Trophoblast cell (in vitro differentiated cells and primary cell): ENCODE measurements around the gene PLEKHM2.

ENCODE experiments used
- DNase-seq, 2 donors: peaks; one replicate each; pipeline ENCODE4 v3.0.0-alpha.2; 2016
- H2AFZ ChIP-seq: 2 replicates; pipeline ENCODE4 v1.6.1; 2013; ENCODE audit warnings: low read length, moderate library complexity, mild to moderate bottlenecking; ENCODE audit not compliant: insufficient read depth, poor library complexity
- H2AK5ac ChIP-seq: 2 replicates; pipeline ENCODE4 v1.6.1; 2013; ENCODE audit warnings: mild to moderate bottlenecking, low read length
- H2BK120ac ChIP-seq: 2 replicates; pipeline ENCODE4 v1.6.1; 2013; ENCODE audit warnings: low read length, mild to moderate bottlenecking, moderate library complexity; ENCODE audit not compliant: insufficient read depth, poor library complexity
- H2BK12ac ChIP-seq: 2 replicates; pipeline ENCODE4 v1.6.1; 2013; ENCODE audit warnings: mild to moderate bottlenecking, low read length, moderate library complexity
- H2BK5ac ChIP-seq: 2 replicates; pipeline ENCODE4 v1.6.1; 2013; ENCODE audit warnings: low read length, low read depth, moderate library complexity, mild to moderate bottlenecking; ENCODE audit not compliant: poor library complexity
- H3K14ac ChIP-seq: 2 replicates; pipeline ENCODE4 v1.6.1; 2013; ENCODE audit warnings: mild to moderate bottlenecking, low read length
- H3K18ac ChIP-seq: 2 replicates; pipeline ENCODE4 v1.6.1; 2013; ENCODE audit warnings: mild to moderate bottlenecking, low read length
- H3K23ac ChIP-seq: 2 replicates; pipeline ENCODE4 v1.6.1; 2013; ENCODE audit warnings: low read length
- H3K27ac ChIP-seq: 2 replicates; pipeline ENCODE4 v1.5.1; 2013; ENCODE audit warnings: low read depth, mild to moderate bottlenecking, inconsistent platforms, low read length, moderate library complexity
- H3K27me3 ChIP-seq: 2 replicates; pipeline ENCODE4 v1.6.1; 2013; ENCODE audit warnings: inconsistent platforms, mild to moderate bottlenecking, low read length, moderate library complexity; ENCODE audit not compliant: insufficient read depth
- H3K36me3 ChIP-seq, 2 experiments: 1 replicate in 1 of 2; 2 replicates in 1 of 2; pipeline ENCODE4 v1.6.1; 2013; ENCODE audit warnings: low read length in 2 of 2, mild to moderate bottlenecking in 2 of 2, moderate library complexity in 1 of 2; ENCODE audit not compliant: insufficient read depth in 2 of 2, control insufficient read depth in 1 of 2
- H3K4ac ChIP-seq: 2 replicates; pipeline ENCODE4 v1.6.1; 2013; ENCODE audit warnings: low read depth, mild to moderate bottlenecking, low read length, moderate library complexity
- H3K4me1 ChIP-seq, 2 experiments: 1 replicate in 1 of 2; 2 replicates in 1 of 2; pipeline ENCODE4 v1.6.1; 2013; ENCODE audit warnings: low read length in 2 of 2, mild to moderate bottlenecking in 2 of 2, moderate library complexity in 1 of 2; ENCODE audit not compliant: insufficient read depth in 2 of 2, control insufficient read depth in 1 of 2
- H3K4me2 ChIP-seq: 2 replicates; pipeline ENCODE4 v1.6.1; 2013; ENCODE audit warnings: inconsistent platforms, mild to moderate bottlenecking, low read length, moderate library complexity
- H3K4me3 ChIP-seq: 2 replicates; pipeline ENCODE4 v1.5.1; 2013; ENCODE audit warnings: mild to moderate bottlenecking, low read depth, low read length, inconsistent platforms
- H3K79me1 ChIP-seq: one replicate; pipeline ENCODE4 v1.6.1; 2013; ENCODE audit warnings: low read length
- H3K79me2 ChIP-seq: 2 replicates; pipeline ENCODE4 v1.6.1; 2013; ENCODE audit warnings: low read length, mild to moderate bottlenecking; ENCODE audit not compliant: control insufficient read depth, insufficient read depth, poor library complexity
- H3K9ac ChIP-seq: 2 replicates; pipeline ENCODE4 v1.6.1; 2013; ENCODE audit warnings: mild to moderate bottlenecking, low read length
- H3K9me3 ChIP-seq: 2 replicates; pipeline ENCODE4 v1.6.1; 2013; ENCODE audit warnings: low read depth, mild to moderate bottlenecking, control low read depth, inconsistent platforms, low read length; ENCODE audit not compliant: insufficient read depth
- H4K12ac ChIP-seq: 2 replicates; pipeline ENCODE4 v1.6.1; 2013; ENCODE audit warnings: low read depth, mild to moderate bottlenecking, low read length, moderate library complexity
- H4K8ac ChIP-seq: 2 replicates; pipeline ENCODE4 v1.6.1; 2013; ENCODE audit warnings: low read depth, mild to moderate bottlenecking, low read length, moderate library complexity
- H4K91ac ChIP-seq: one replicate; pipeline ENCODE4 v1.6.1; 2013; ENCODE audit warnings: low read depth, mild to moderate bottlenecking, low read length, moderate library complexity
- WGBS: extraction: QIAGEN DNeasy Blood & Tissue Kit; methylation state at CpG from one replicate; pipeline ENCODE4 v1.1.7; 2013; ENCODE audit warnings: missing lambda C conversion rate; ENCODE audit not compliant: insufficient read length, insufficient coverage; ENCODE audit errors: extremely low coverage; 5-methylcytosine and 5-hydroxymethylcytosine counted together

The PLEKHM2 gene

GRCh38 chr1:15730423-15730822 lies 46.3 kb downstream of the PLEKHM2 start:
- no CpG with 5 or more reads among the region's 16 CpGs for WGBS
- no peak overlapping the region for H2AK5ac ChIP-seq
- no peak overlapping the region for H2BK12ac ChIP-seq
- H3K79me2 ChIP-seq = no peaks in the 10 kb centered on the region
- no peak overlapping the region for H2BK120ac ChIP-seq
- no peak overlapping the region for H3K4ac ChIP-seq
- H4K12ac ChIP-seq = no peak overlapping the region
- no peak overlapping the region for H3K9ac ChIP-seq
- H3K9me3 ChIP-seq = no peaks in the 10 kb centered on the region
- H2AFZ ChIP-seq = no peak overlapping the region
- H4K91ac ChIP-seq = no peak overlapping the region
- H3K27me3 ChIP-seq = no peaks in the 10 kb centered on the region
- no peak overlapping the region for H4K8ac ChIP-seq
- no peak overlapping the region for H3K4me3 ChIP-seq
- DNase-seq = no peak
- H3K79me1 ChIP-seq = peaks cover 11% of the 10 kb centered on the region
- H3K27ac ChIP-seq = no peak overlapping the region
- H3K4me1 ChIP-seq = peaks cover 29 to 32% of the 10 kb centered on the region in 2 experiments
- no peak overlapping the region for H3K14ac ChIP-seq
- H3K23ac ChIP-seq = no peak overlapping the region
- no peak overlapping the region for H3K18ac ChIP-seq
- H3K4me2 ChIP-seq = no peak overlapping the region
- no peak overlapping the region for H2BK5ac ChIP-seq
- H3K36me3 ChIP-seq = peaks cover 78 to 79% of the 10 kb centered on the region in 2 experiments

- H3K27me3 ChIP-seq = no peaks in the 10 kb centered on the region
- no peak overlapping the region for H2BK120ac ChIP-seq
- H3K4me3 ChIP-seq = no peak overlapping the region
- H3K27ac ChIP-seq = no peak overlapping the region
- H3K79me1 ChIP-seq = peaks cover 10% of the 10 kb centered on the region
- H4K8ac ChIP-seq = no peak overlapping the region
- no peak overlapping the region for H4K91ac ChIP-seq
- no peak overlapping the region for H4K12ac ChIP-seq
- peaks cover 26 to 28% of the 10 kb centered on the region in 2 experiments for H3K4me1 ChIP-seq
- no peaks in the 10 kb centered on the region for H3K79me2 ChIP-seq
- no peak overlapping the region for H3K23ac ChIP-seq
- no CpG with 5 or more reads among the region's 16 CpGs for WGBS
- H2AK5ac ChIP-seq = no peak overlapping the region
- DNase-seq = no peak
- H3K36me3 ChIP-seq = peaks cover 79% of the 10 kb centered on the region in 2 experiments
- H3K14ac ChIP-seq = no peak overlapping the region
- H2BK5ac ChIP-seq = no peak overlapping the region
- no peak overlapping the region for H2AFZ ChIP-seq
- H3K4me2 ChIP-seq = no peak overlapping the region
- H2BK12ac ChIP-seq = no peak overlapping the region
- no peak overlapping the region for H3K18ac ChIP-seq
- no peak overlapping the region for H3K9ac ChIP-seq
- H3K4ac ChIP-seq = no peak overlapping the region
- peaks cover 1% of the 10 kb centered on the region for H3K9me3 ChIP-seq
Measured at GRCh38 chr1:15730936-15731335, 46.8 kb downstream of the PLEKHM2 start.

- no peak overlapping the region for H3K23ac ChIP-seq
Measured at GRCh38 chr1:15731735-15732685, 47.9 kb downstream of the PLEKHM2 start.

GRCh38 chr1:15732686-15733081 lies 48.6 kb downstream of the PLEKHM2 start:
- Histone ChIP-seq H3K27me3 (no peaks in the 10 kb centered on the region), H3K27ac (no peak overlapping the region), H4K12ac (no peak overlapping the region), H2BK12ac (no peak overlapping the region), H3K36me3 (peaks cover 64 to 67% of the 10 kb centered on the region in 2 experiments), H2AK5ac (no peak overlapping the region), H3K18ac (no peak overlapping the region), H2BK120ac (no peak overlapping the region), H4K8ac (no peak overlapping the region), H2AFZ (no peak overlapping the region), H3K9me3 (peaks cover 2% of the 10 kb centered on the region), H3K4me3 (no peak overlapping the region), H3K4me1 (peaks cover 20 to 23% of the 10 kb centered on the region in 2 experiments), H3K79me2 (no peaks in the 10 kb centered on the region), H3K4me2 (no peak overlapping the region), H3K9ac (no peak overlapping the region), H4K91ac (no peak overlapping the region), H3K14ac (no peak overlapping the region), H2BK5ac (no peak overlapping the region), H3K4ac (no peak overlapping the region), H3K79me1 (peaks cover 9% of the 10 kb centered on the region), H3K23ac (no peak overlapping the region)
- DNase-seq = no peak
- no CpG with 5 or more reads among the region's 7 CpGs for WGBS

More at GRCh38 chr1:15731735-15732685, 47.9 kb downstream of the PLEKHM2 start:
- H3K4me2 ChIP-seq = no peak overlapping the region
- no peak overlapping the region for H3K27ac ChIP-seq
- H4K8ac ChIP-seq = no peak overlapping the region
- H2AFZ ChIP-seq = no peak overlapping the region
- no peak overlapping the region for H3K4ac ChIP-seq
- no peak overlapping the region for H2AK5ac ChIP-seq
- WGBS = no CpG with 5 or more reads among the region's 39 CpGs
- H3K79me2 ChIP-seq = no peaks in the 10 kb centered on the region
- H3K79me1 ChIP-seq = peaks cover 9% of the 10 kb centered on the region
- peaks cover 71 to 74% of the 10 kb centered on the region in 2 experiments for H3K36me3 ChIP-seq
- no peak overlapping the region for H3K18ac ChIP-seq
- no peaks in the 10 kb centered on the region for H3K27me3 ChIP-seq
- no peak overlapping the region for H2BK120ac ChIP-seq
- peaks cover 2% of the 10 kb centered on the region for H3K9me3 ChIP-seq
- no peak for DNase-seq
- H2BK5ac ChIP-seq = no peak overlapping the region
- H3K9ac ChIP-seq = no peak overlapping the region
- H4K12ac ChIP-seq = no peak overlapping the region
- peaks cover 20 to 23% of the 10 kb centered on the region in 2 experiments for H3K4me1 ChIP-seq
- no peak overlapping the region for H3K14ac ChIP-seq
- H3K4me3 ChIP-seq = no peak overlapping the region
- no peak overlapping the region for H2BK12ac ChIP-seq
- no peak overlapping the region for H4K91ac ChIP-seq
